ENCODE results near the gene HIC1.

HIC1 gene

DNA sequence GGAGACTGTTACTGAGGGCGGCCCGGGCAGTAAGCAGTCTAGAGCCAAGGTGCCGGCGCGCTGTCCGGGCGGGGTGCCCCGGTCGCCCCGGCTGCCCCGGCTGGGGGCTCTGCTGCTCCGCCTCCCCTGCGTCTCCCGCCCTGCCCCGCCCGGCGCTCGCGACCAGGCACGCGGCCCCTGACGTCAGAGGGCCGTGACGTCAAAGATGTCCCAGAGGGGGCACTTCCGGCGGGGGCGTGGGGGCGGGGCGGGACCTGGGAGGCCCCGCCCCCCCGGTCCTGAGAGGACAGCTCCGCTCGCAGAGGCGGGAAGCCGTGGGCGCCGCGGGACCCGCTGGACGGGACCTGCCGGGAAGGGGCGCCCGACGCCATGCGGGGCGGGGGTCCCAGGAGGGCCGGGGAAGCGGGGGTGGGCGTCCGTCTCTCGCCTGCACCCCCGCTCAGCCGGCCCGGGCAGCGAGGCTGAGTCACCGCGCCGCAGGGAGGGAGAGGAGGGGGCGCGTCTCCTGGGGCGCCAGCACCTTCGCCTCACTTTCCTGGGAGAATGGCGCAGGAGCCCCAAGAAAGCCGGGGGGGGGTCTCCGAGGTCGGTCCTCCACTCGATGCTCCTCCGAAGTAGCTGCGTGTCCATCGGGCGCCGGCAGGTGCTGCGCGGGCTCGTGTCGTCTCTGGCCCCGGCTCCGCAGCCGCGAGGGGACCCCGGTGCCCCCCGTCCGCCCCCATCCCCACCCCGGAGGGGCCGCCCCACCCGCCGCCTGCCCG, 4.4 kb upstream of the HIC1 start:
- Histone ChIP-seq H3K27ac (replicated peaks) (no peak overlapping the region), H3K27me3 (ENCODE audit: insufficient read depth, poor library complexity, severe bottlenecking) (peaks cover 12% of the 10 kb centered on the region), H3K4me3 (replicated peaks; ENCODE audit: insufficient read depth, low read length) (peak overlapping the region; percentile 36)
- no peak for DNase-seq (ENCODE audit: low read depth in 1 of 2, low spot score in 1 of 2)
- TF ChIP-seq GABPA (IDR thresholded peaks at IDR 0.05; ENCODE audit: low read depth), result no peak
- TF ChIP-seq, protein P1, sequence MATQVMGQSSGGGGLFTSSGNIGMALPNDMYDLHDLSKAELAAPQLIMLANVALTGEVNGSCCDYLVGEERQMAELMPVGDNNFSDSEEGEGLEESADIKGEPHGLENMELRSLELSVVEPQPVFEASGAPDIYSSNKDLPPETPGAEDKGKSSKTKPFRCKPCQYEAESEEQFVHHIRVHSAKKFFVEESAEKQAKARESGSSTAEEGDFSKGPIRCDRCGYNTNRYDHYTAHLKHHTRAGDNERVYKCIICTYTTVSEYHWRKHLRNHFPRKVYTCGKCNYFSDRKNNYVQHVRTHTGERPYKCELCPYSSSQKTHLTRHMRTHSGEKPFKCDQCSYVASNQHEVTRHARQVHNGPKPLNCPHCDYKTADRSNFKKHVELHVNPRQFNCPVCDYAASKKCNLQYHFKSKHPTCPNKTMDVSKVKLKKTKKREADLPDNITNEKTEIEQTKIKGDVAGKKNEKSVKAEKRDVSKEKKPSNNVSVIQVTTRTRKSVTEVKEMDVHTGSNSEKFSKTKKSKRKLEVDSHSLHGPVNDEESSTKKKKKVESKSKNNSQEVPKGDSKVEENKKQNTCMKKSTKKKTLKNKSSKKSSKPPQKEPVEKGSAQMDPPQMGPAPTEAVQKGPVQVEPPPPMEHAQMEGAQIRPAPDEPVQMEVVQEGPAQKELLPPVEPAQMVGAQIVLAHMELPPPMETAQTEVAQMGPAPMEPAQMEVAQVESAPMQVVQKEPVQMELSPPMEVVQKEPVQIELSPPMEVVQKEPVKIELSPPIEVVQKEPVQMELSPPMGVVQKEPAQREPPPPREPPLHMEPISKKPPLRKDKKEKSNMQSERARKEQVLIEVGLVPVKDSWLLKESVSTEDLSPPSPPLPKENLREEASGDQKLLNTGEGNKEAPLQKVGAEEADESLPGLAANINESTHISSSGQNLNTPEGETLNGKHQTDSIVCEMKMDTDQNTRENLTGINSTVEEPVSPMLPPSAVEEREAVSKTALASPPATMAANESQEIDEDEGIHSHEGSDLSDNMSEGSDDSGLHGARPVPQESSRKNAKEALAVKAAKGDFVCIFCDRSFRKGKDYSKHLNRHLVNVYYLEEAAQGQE (IDR thresholded peaks at IDR 0.05; ENCODE audit: insufficient replicate concordance, low read depth), result peak; percentile 74

GRCh38 chr17:2051061-2051932, 3.6 kb upstream of the HIC1 start:
- TF ChIP-seq, protein P1 (IDR thresholded peaks at IDR 0.05; ENCODE audit: insufficient replicate concordance, low read depth), result no peak
- TF ChIP-seq CTCF (IDR thresholded peaks at IDR 0.05; ENCODE audit: insufficient read depth, low read length) (no peak), SPI1 (IDR thresholded peaks at IDR 0.05; ENCODE audit: borderline replicate concordance, low read depth) (no peak), POLR2AphosphoS5 (IDR thresholded peaks at IDR 0.05; ENCODE audit: low read depth) (no peak), GABPA (IDR thresholded peaks at IDR 0.05; ENCODE audit: low read depth) (no peak)
- Histone ChIP-seq H3K27me3 (ENCODE audit: insufficient read depth, poor library complexity, severe bottlenecking) (peaks cover 12% of the 10 kb centered on the region), H3K4me3 (replicated peaks; ENCODE audit: insufficient read depth, low read length) (peak overlapping the region; percentile 36), H3K27ac (replicated peaks) (no peak overlapping the region)
- no peak for DNase-seq (ENCODE audit: low read depth in 1 of 2, low spot score in 1 of 2)

DNA sequence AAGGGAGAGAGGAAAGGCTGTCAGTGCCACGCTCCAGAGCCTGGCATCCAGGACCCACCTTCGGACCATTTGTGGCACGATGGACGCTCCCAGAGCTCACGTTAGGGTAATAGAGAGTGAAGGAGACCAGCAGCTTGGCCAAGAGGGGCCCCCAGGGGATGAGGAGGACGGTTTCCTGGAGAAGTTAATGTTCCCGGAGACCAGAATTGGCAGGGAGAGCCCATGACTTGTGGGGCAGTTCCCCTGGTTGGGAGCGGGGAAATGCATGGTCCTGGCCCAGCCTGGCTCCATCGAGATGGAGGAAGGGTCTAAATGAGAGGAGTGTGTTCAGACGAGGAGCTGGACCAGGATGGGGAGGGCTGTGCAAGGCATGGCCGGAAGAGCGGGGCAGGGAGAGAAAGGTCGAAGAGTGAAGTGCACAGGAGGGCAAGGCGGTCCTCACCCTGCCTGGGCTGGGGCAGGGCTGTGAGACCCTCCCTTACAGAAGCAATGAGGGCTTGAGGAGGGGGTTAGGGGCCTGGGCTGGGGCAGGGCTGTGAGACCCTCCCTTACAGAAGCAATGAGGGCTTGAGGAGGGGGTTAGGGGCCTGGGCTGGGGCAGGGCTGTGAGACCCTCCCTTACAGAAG, 2.9 kb upstream of the HIC1 start:
- peaks cover 12% of the 10 kb centered on the region for H3K27me3 ChIP-seq (ENCODE audit: insufficient read depth, poor library complexity, severe bottlenecking)
- no peak overlapping the region for H3K27ac ChIP-seq (replicated peaks)
- TF ChIP-seq, protein P1 (IDR thresholded peaks at IDR 0.05; ENCODE audit: insufficient replicate concordance, low read depth), result no peak
- TF ChIP-seq GABPA (IDR thresholded peaks at IDR 0.05; ENCODE audit: low read depth), result no peak
- no peak for TF ChIP-seq SPI1 (IDR thresholded peaks at IDR 0.05; ENCODE audit: borderline replicate concordance, low read depth)
- no peak for TF ChIP-seq POLR2AphosphoS5 (IDR thresholded peaks at IDR 0.05; ENCODE audit: low read depth)
- no peak for TF ChIP-seq CTCF (IDR thresholded peaks at IDR 0.05; ENCODE audit: insufficient read depth, low read length)
- DNase-seq (ENCODE audit: low read depth in 1 of 2, low spot score in 1 of 2), result no peak
- no peak overlapping the region for H3K4me3 ChIP-seq (replicated peaks; ENCODE audit: insufficient read depth, low read length)

Measured in HL-60 (cell line).